Cardiac muscle cell (in vitro differentiated cells and primary cell): ENCODE results near the gene PLA2R1. TPM values are rescaled to one million over a fixed set of nuclear protein-coding genes. Genes with fewer than 3 reads are reported as not detected.

Experiments used
- DNase-seq, 2 donors: peaks; one replicate each; pipeline versions ENCODE4 v3.0.0 to v3.0.0-alpha.2; 2010 to 2017; ENCODE audit warnings: low read depth in 1 of 2, low spot score in 1 of 2
- H3K27ac ChIP-seq: fragments of 200-600 bp; sonication (generic); 2 replicates; pipeline ENCODE4 v1.5.1; 2016
- H3K27me3 ChIP-seq: fragments of 200-600 bp; sonication (generic); 2 replicates; pipeline ENCODE4 v1.6.0; 2016; ENCODE audit warnings: control low read depth
- H3K36me3 ChIP-seq: fragments of 200-600 bp; sonication (generic); 2 replicates; pipeline ENCODE4 v1.5.1; 2016; ENCODE audit warnings: control low read depth
- H3K4me1 ChIP-seq: fragments of 200-600 bp; sonication (generic); 2 replicates; pipeline ENCODE4 v1.8.1; 2017; ENCODE audit warnings: low read depth, mild to moderate bottlenecking, mixed run types
- H3K4me3 ChIP-seq: fragments of 200-600 bp; sonication (generic); 2 replicates; pipeline ENCODE4 v1.5.1; 2016; ENCODE audit warnings: mild to moderate bottlenecking
- H3K9me3 ChIP-seq: fragments of 200-600 bp; sonication (generic); 2 replicates; pipeline ENCODE4 v1.5.1; 2017; ENCODE audit warnings: low read depth, mild to moderate bottlenecking, control low read depth
- CTCF ChIP-seq: IDR thresholded peaks from 2 replicates; pipeline ENCODE4 v1.5.1; 2012; ENCODE audit warnings: low read depth, mild to moderate bottlenecking, low read length
- polyA plus RNA-seq: library from polyadenylated mRNA; unstranded; fragments of >200 nt; fragmentation: Nextera tagmentation; extraction: Ambion mirVana; gene quantifications from 2 replicates; pipeline ENCODE4 v1.2.1, GENCODE V29; 2016
- total RNA-seq: library from RNA; depleted of rRNA; stranded (reverse); fragments of >200 nt; gene quantifications from 2 replicates; pipeline ENCODE4 v1.2.3, GENCODE V29; 2016

PLA2R1 gene
- total and polyA plus RNA-seq, 2 experiments from 2014 or later, result 0.09 TPM; not detected in 1

GRCh38 chr2:160054984-160055725 is 7.3 kb downstream of the PLA2R1 start:
- H3K27me3 ChIP-seq, result peaks cover 8% of the 10 kb centered on the region
- H3K27ac ChIP-seq, result no peak overlapping the region
- no peaks in the 10 kb centered on the region for H3K9me3 ChIP-seq
- peak in 1 of 2 donors; percentile 69 for DNase-seq
- no peaks in the 10 kb centered on the region for H3K4me1 ChIP-seq
- no peak overlapping the region for H3K4me3 ChIP-seq
- H3K36me3 ChIP-seq, result no peaks in the 10 kb centered on the region
- TF ChIP-seq CTCF, result no peak

- H3K36me3 ChIP-seq, result no peaks in the 10 kb centered on the region
- H3K9me3 ChIP-seq, result no peaks in the 10 kb centered on the region
- TF ChIP-seq CTCF, result no peak
- H3K4me3 ChIP-seq, result no peak overlapping the region
- H3K27me3 ChIP-seq, result peaks cover 4% of the 10 kb centered on the region
- H3K27ac ChIP-seq, result no peak overlapping the region
- H3K4me1 ChIP-seq, result no peaks in the 10 kb centered on the region
- no peak for DNase-seq
Measured at GRCh38 chr2:160053946-160054345, 8.5 kb downstream of the PLA2R1 start.

- Histone ChIP-seq H3K36me3 (no peaks in the 10 kb centered on the region), H3K27ac (no peak overlapping the region), H3K9me3 (no peaks in the 10 kb centered on the region), H3K27me3 (peaks cover 4% of the 10 kb centered on the region), H3K4me1 (no peaks in the 10 kb centered on the region), H3K4me3 (no peak overlapping the region)
- DNase-seq, result no peak
- TF ChIP-seq CTCF, result no peak
Measured at GRCh38 chr2:160052531-160052930, 9.9 kb downstream of the PLA2R1 start.

- DNase-seq, result no peak
- H3K27me3 ChIP-seq, result peaks cover 4% of the 10 kb centered on the region
- H3K9me3 ChIP-seq, result no peaks in the 10 kb centered on the region
- H3K36me3 ChIP-seq, result no peaks in the 10 kb centered on the region
- H3K27ac ChIP-seq, result no peak overlapping the region
- TF ChIP-seq CTCF, result no peak
- H3K4me1 ChIP-seq, result no peaks in the 10 kb centered on the region
- H3K4me3 ChIP-seq, result no peak overlapping the region
Measured at GRCh38 chr2:160051371-160051800, 11.0 kb downstream of the PLA2R1 start.

GRCh38 chr2:160050147-160050546 is 12.3 kb downstream of the PLA2R1 start:
- Histone ChIP-seq H3K4me3 (no peak overlapping the region), H3K36me3 (no peaks in the 10 kb centered on the region), H3K4me1 (no peaks in the 10 kb centered on the region), H3K9me3 (no peaks in the 10 kb centered on the region), H3K27me3 (peaks cover 4% of the 10 kb centered on the region), H3K27ac (no peak overlapping the region)
- DNase-seq, result no peak
- TF ChIP-seq CTCF, result no peak
